ENCODE measurements around the gene DHRS7C.

The DHRS7C gene

GRCh38 chr17:9810100-9810949 is 18.9 kb upstream of the DHRS7C start:
- no peak overlapping the region for H3K4me3 ChIP-seq (ENCODE audit: low read depth, low read length)
- TF ChIP-seq CTCF (IDR thresholded peaks at IDR 0.05; ENCODE audit: insufficient read depth, low read depth, low read length, missing control alignments) = no peak
- no peak for DNase-seq (ENCODE audit: low read depth)

- DNase-seq (ENCODE audit: low read depth) = no peak
- no peak overlapping the region for H3K4me3 ChIP-seq (ENCODE audit: low read depth, low read length)
- no peak for TF ChIP-seq CTCF (IDR thresholded peaks at IDR 0.05; ENCODE audit: insufficient read depth, low read depth, low read length, missing control alignments)
These were observed 18.0 kb upstream of the DHRS7C start for GRCh38 chr17:9809409-9809808.

DNA sequence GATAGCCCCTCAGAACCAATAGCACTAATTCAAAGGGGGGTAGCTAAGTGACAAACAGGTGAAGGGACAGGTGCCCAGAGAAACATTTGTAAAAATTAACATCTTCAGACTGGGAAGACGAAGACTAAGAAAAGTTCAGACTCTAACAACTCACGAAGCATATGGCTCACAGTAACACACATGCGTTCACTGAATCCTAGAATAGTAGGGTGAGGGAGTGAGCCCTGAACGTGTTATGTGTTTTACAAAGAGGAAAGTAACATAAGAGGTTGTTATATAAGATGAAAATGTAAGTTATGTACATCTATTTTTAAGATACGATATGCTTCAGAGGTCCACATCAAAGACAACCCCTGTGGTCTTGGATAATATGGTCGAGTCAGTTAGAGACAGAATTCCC is 15.3 kb upstream of the DHRS7C start:
- DNase-seq (ENCODE audit: low read depth) = no peak
- no peak overlapping the region for H3K4me3 ChIP-seq (ENCODE audit: low read depth, low read length)
- TF ChIP-seq CTCF (IDR thresholded peaks at IDR 0.05; ENCODE audit: insufficient read depth, low read depth, low read length, missing control alignments) = no peak

DNA sequence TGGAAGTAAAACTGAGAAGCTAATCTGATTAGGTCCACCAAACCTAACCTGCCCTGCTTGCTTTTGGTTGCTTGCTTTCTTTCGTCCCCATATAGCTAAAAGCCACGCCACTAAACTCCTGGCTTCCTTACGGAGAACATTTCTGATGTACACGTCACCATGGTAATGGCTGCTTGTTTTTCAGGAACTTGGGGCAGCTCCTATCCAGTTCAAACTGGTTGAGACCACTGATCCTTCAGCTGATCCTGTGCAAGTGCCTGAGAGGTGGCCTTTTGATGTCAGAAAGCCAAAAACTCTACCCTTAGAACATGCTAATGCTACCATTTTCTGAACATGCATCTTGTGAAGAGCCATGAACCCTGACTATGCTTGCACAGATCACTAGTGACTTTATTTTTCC is 14.4 kb upstream of the DHRS7C start:
- TF ChIP-seq CTCF (IDR thresholded peaks at IDR 0.05; ENCODE audit: insufficient read depth, low read depth, low read length, missing control alignments) = no peak
- no peak overlapping the region for H3K4me3 ChIP-seq (ENCODE audit: low read depth, low read length)
- no peak for DNase-seq (ENCODE audit: low read depth)

DNA sequence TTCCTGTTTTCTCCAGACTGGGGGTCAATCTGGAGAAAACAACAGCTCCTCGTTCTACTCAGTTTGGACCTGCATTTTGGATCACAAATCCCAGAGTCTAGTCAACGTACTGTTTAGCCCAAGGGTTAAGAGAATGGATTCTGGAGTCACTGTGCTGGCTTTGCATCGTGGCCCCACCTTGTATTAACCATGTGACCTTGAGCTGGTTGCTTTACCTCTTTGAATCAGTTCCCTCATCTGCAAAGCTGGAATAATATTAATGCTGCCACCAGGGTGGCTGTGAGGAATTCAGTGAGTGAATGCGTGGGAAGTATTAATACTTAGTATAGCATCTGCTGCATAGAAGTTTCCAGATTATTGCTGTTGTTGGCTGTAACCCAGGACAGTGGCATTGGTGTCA is 11.3 kb upstream of the DHRS7C start:
- TF ChIP-seq CTCF (IDR thresholded peaks at IDR 0.05; ENCODE audit: insufficient read depth, low read depth, low read length, missing control alignments) = no peak
- no peak overlapping the region for H3K4me3 ChIP-seq (ENCODE audit: low read depth, low read length)
- DNase-seq (ENCODE audit: low read depth) = no peak

DNA sequence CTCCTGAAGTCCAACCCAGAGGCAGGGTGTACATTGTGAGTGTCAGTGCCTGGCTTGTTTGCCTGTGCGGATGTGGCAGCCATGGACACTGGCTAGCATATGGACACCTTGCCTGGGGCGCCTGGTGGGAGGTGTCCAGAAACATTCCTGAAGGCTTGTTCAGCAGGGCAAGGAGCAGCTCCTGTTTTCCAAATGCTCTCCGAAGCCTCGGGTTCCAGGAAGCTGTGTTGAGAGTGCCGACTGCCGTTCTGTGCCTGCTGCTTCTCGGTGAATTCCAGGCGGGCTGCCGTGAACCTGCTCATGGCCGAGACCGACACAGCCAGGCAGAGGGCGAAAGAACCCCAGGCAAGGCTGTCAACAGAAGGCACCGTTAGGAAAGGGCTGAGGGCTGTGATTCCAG is 10.9 kb upstream of the DHRS7C start:
- DNase-seq (ENCODE audit: low read depth) = no peak
- TF ChIP-seq CTCF (IDR thresholded peaks at IDR 0.05; ENCODE audit: insufficient read depth, low read depth, low read length, missing control alignments) = no peak
- no peak overlapping the region for H3K4me3 ChIP-seq (ENCODE audit: low read depth, low read length)

DNA sequence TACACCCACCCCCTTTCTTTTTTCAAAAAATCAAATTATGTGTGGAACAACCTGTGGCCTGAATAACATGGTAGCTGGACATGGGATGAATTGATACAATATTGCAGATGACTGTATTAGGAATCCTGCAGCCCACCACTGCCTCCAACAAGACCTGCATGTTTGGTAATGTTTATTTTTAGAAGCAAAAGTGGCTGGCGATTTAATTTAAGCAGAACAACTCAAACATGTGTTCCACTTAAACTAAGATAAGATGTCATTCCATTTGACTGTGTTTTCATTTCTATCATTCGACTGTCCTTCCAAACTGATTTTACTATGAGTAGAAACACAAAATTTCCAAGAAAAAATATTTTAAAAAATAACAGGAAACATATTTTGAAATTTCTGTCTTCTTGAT is 10.1 kb upstream of the DHRS7C start:
- no peak for DNase-seq (ENCODE audit: low read depth)
- TF ChIP-seq CTCF (IDR thresholded peaks at IDR 0.05; ENCODE audit: insufficient read depth, low read depth, low read length, missing control alignments) = no peak
- H3K4me3 ChIP-seq (ENCODE audit: low read depth, low read length) = no peak overlapping the region

Data from GM12865 (cell line).